B cell (primary cell): Measurements from ENCODE around the gene ZFR2.

Experiments
- EZH2 ChIP-seq: IDR thresholded peaks from 2 replicates; pipeline ENCODE4 v1.6.1; 2012; ENCODE audit warnings: borderline replicate concordance, low read depth, mild to moderate bottlenecking, moderate library complexity, low read length; ENCODE audit not compliant: insufficient read depth, poor library complexity, severe bottlenecking
- TF ChIP-seq, protein P1 (sequence below): fragments of 200-600 bp; IDR thresholded peaks from one replicate; pipeline ENCODE4 v1.8.0; 2022; ENCODE audit warnings: antibody characterized with exemption, mild to moderate bottlenecking

DNA sequence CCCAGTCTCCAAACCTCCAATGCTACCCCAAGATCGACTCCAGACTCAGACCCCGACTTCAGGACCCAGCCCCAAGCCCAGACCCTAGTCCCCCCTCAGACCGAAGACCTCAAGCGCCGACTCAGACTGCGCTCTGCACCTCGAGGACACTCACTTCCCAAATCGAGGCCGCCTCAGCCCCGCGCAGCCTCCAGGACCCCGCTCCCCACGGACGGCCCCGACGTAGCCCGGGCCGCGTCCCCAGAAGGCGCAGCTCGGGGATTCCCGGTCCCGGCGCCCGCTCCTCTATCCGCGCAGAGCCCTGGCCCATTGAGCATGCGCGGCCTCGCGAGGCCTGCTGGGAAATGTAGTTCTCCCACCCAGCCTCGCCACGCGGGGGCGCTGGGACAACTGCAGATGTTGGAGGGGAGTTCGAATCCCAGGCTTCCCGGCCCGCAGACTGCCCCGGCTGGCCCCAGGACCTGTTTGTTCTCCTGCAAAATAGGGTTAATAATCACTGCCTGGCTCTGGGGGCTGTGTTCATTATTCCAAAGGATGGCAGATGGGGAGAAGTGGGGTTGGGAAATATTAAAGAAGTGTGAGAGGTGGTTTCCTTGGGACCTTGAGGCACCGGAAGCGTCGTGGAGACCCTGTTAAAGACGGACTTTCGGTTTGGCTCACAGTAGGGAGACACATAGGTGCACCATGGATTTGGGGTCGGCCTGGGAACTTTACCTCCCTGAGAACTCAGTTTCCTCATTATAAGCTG lies 107.3 kb downstream of the ZFR2 start, which contains the start of gene APBA3:
- TF ChIP-seq, protein P1, sequence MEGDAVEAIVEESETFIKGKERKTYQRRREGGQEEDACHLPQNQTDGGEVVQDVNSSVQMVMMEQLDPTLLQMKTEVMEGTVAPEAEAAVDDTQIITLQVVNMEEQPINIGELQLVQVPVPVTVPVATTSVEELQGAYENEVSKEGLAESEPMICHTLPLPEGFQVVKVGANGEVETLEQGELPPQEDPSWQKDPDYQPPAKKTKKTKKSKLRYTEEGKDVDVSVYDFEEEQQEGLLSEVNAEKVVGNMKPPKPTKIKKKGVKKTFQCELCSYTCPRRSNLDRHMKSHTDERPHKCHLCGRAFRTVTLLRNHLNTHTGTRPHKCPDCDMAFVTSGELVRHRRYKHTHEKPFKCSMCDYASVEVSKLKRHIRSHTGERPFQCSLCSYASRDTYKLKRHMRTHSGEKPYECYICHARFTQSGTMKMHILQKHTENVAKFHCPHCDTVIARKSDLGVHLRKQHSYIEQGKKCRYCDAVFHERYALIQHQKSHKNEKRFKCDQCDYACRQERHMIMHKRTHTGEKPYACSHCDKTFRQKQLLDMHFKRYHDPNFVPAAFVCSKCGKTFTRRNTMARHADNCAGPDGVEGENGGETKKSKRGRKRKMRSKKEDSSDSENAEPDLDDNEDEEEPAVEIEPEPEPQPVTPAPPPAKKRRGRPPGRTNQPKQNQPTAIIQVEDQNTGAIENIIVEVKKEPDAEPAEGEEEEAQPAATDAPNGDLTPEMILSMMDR, result peak; percentile 75
- TF ChIP-seq EZH2, result no peak
